Activated CD8-positive, alpha-beta memory T cell treated with anti-CD3 and anti-CD28 coated beads for 48 hours (primary cell): ENCODE results near the gene MED25.
A peak's percentile ranks its signal among the peaks of the same experiment; 100 is the strongest.

Experiments
- DNase-seq, 3 experiments: peaks; one replicate each; pipeline ENCODE4 v3.0.0-alpha.2; 2020; ENCODE audit warnings: low read depth in 2 of 3, low spot score in 2 of 3

Gene MED25

DNA sequence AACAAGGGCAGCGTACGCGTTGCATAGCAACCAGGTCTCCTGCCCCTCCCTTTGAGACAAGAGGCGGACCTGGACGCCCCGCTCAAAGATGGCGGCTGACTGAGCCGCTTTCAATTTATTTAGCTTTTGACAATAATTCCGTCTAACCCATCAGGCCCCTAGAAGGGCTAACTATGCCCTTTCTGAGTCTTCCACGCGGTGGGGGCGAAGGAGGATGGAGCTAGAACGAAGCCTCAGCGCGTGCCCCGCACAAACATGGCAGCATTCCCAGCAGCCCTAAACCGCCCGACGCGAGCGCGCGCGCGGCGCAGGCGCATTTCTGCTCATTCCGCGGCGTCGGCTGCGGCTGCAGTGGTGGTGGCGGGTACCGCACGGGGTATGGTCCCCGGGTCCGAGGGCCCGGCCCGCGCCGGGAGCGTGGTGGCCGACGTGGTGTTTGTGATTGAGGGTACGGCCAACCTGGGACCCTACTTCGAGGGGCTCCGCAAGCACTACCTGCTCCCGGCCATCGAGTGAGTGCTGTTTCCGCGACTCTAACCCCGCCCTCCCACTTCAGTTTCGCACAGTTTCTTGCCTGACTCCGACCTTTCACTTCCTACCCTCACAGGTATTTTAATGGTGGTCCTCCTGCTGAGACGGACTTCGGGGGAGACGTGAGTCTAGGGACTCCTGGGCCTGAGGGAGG, at the start of gene MED25:
Gene MED25 (plus strand): TSS at position 326 of the 685 bp plus-strand sequence. CDS start 53 bp downstream, at position 379.
- peak; percentile 77 to 87 (median 80) for DNase-seq

DNA sequence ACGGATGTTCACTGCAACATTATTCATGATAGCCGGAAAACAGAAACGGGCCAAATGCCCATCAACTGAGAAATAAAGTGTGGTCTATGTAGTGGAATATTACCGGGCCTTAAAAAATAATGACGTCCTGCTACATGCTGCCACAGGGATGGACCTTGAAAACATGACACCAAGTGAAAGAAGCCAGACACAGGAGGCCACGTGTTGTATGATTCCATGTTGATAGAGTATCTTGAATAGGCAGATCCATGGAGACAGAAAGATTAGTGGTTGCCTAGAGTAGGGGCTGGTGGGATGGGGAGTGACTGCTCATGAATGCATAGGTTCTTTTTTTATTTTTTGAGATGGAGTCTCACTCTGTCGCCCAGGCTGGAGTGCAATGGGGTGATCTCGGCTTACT, 47.6 kb upstream of the MED25 start:
- DNase-seq, result no peak

DNA sequence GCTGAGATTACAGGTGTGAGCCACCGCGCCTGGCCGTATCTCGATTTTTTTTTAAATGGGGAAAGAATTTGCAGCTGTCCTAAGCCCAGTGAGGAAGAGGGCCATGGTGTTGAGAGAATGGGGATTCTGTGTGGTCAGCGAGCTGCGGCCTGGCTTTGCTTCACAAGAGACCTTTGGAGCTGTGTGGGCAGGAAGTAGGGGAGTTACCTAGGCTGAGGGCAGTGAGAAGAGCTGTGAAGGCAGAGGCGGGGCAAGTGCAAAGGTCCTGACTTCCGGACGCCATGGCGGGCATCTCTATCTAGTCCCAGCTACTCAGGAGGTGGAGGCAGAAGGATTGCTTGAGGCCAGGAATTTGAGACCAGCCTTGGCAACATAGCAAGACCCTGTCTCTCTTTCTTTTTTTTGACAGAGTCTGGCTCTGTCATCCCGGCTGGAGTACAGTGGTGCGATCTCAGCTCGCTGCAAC, 46.4 kb upstream of the MED25 start:
- no peak for DNase-seq

DNA sequence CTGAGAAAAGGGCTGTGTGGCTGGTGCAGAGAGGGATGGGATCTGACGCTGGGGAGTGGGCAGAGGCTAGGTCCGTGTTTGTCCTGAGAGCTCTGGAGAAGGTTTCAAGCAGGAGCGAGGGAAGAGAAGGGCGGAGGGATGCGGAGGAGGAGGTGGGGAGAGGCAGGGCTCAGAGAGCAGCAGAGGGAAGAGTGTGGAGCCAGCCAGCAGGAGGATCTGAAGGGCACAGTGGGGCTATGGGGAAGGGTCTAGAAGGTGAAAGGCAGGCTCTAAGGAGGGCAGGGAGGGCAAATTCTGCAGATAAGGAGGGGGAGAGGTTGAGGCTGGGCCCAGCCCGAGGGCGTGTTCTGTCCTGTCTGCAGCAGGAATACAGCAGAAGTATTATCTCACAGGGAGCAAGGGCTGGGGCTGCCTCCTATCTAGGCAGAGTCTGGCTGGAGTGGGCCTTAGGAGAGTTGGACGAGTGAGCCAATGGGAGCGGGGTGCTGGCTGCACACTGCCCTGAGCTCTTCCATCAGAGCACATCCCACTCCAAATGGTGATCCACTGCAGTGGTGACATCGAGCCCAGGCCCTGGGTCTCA, 45.1 kb upstream of the MED25 start:
- no peak for DNase-seq

DNA sequence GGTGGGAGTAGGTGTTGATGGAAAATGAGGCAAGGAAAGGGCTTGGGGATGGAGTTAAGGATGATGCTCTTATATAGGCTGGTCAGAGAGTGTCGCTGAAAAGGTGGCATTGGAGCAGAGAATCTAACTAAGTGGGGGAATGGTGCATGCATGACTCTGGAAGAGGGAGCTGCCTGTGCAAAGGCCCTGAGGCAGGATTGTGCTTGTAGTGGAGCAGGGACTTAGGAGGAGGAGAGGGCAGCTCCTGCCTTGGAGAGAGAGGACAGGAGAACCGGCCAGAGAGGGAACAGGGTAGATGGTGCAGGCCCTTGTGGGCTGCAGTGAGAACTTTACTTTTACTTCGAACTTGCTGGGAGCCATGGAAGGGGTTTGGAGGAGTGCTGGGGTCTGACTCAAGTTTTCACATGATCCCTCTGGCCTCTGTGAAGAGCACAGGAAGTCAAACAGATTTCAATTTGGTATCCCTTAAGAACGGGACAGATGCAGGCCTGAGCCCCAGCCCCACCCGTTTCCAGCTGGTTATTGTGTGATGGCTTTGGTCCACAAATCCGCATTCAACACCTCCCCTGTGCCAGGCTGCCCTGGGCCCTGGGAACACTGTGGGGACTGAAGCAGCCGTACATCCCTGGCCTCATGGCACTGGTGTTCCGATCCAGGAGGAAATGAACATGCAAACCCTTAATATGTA, 44.3 kb upstream of the MED25 start:
- no peak for DNase-seq

DNA sequence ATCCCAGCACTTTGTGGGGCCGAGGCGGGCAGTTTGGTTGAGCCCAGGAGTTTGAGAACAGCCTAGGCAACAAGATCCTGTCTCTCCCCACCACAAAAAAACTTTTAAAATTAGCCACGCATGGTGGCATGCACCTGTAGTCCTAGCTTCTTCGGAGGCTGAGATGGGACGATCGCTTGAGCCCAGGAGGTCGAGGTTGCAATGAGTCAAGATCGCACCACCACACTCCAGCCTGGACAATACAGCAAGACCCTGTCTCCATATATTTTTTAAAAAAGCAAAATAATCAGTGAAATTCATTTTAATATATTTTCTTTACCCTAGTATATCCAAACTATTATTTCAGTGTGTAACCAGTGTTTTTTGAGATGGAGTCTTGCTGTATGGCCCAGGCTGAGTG, 43.1 kb upstream of the MED25 start:
- DNase-seq, result no peak

DNA sequence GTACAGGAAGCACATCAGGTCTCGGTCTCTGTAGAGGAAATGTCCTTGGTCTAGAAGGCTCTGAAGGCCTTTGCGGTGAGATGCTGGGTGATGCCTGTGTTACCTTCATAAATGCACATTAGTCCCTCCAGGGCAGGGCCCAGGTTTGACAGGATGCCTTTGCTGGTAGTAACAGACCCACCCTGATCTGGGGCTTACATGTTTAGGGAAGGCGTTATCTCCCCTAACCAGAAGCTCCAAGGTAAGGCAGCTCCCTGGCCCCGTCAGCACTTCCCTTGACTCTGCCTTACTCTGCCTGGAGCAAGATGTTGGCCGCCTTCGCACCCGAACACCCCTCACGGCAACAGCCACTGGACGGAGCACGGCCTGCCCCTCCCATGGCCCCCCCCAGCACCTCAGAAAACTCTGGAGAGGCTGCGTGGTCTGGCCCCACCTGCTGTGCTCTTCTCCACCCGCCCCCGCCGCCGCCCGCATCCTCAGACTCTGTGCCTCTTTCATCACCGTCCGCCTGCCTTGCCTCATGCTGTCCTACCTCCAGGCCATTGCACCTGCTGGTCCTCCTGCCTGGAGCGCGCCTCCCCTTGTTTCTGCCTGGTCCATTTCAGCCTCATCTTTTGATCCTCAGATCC, 42.2 kb upstream of the MED25 start:
- no peak for DNase-seq

DNA sequence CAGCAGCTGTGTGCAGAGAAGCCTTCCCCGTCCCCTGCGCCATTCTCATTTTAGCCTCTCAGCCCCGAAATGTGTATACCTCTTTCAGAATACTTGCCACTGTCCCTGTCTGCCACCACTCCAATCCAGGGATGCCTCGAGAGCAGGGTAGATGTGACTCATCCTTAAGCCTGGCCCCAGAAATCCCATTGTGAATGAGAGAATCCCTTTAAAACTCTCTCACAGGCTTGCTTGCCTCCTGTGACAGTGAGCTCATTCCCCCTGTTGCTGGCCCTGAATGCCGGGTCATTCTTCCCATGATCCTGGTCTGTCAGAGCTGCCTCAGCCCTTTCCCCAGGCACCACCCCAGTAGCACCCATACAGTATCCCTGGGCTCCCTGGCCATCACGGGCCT, 41.7 kb upstream of the MED25 start:
- DNase-seq, result no peak

DNA sequence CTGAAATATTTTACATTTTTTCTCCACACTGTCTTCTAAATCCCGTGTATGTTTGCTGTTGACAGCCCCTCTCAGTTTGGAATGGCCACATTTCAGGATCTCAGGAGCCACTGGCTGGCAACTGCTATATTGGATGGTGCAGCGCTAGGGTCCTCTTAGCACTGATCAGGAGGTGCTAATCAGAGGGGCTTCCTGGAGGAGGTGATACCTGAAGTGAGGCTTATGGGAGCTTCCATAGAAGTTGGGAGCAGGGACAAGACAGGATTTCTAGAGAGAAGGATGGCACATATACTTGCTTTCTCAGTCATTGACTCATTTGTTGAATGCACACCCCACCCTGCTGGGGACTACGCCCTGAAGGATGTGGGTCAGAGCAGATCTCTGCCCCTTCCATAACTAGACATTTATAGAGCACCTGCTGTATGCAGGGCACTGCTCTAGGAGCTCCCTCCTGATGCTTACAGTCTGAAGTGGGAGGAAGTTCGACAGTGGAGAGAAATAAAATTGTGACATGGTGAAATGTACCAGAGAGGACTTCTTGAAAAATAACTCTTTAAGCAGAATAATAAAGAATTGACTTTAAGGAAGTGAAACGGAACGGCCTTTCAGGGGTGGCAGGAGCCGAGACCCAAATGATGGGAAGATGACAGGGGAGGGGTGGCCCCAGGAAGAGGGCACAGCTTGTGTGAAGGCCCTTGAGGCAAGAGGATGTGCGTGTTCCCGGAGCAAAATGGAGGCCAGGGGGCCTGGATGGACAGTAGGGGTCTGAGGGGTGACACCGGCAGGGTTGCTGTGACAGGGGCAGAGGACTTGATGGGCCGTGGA, 38.1 kb upstream of the MED25 start:
- no peak for DNase-seq

DNA sequence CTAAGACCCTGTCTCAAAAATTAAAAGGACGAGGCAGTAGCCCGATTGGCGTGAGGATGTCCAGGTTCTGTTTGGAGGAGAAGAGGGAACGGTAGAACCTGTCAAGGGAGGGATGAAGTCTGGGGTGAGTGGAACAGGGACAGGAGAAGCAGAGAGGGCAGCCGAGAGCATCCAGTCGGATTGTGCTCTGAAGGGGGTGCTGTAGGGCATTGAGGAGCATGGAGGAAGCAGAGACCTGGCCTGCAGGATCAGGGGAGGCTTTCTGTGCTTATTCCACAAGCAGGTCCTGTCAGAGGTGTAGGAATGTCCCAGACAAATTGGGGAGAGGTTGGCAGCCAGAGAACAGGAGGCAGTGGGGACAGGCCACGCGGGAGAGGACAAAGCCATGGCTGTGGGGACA, 37.2 kb upstream of the MED25 start:
- no peak for DNase-seq

DNA sequence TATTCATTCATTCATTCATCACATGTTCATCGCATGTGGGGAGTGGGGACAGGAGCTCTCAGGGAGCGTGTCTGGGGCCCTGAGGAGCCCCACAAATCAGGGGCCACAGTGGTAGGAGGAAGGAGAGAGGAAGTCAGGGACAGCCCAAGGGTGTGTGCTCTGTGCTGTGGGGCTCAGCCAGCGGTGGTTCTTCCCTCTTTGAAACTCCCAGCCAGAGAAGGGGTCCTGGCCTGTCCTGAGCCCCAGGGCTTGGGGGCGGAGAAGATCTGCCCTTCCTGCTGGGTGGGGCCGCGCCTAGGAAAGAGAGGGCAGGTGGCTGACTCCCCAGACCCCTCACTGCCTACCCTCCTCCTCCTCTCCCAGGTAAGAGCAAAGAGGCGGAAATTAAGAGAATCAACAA, 36.7 kb upstream of the MED25 start:
- DNase-seq, result no peak

DNA sequence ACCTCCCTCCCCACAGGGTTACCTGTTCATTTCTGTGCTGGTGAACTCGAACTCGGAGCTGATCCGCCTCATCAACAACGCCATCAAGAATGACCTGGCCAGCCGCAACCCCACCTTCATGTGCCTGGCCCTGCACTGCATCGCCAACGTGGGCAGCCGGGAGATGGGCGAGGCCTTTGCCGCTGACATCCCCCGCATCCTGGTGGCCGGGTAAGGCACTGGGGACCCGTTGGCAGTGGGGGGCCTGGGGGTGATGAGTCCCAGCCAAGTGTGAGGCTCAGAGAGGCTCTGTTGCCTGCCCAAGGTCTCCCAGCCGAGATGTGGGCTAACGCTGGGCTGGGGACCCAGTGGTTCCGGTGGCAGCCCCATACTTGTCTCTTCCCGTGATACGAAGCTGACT, 35.6 kb upstream of the MED25 start:
- no peak for DNase-seq

DNA sequence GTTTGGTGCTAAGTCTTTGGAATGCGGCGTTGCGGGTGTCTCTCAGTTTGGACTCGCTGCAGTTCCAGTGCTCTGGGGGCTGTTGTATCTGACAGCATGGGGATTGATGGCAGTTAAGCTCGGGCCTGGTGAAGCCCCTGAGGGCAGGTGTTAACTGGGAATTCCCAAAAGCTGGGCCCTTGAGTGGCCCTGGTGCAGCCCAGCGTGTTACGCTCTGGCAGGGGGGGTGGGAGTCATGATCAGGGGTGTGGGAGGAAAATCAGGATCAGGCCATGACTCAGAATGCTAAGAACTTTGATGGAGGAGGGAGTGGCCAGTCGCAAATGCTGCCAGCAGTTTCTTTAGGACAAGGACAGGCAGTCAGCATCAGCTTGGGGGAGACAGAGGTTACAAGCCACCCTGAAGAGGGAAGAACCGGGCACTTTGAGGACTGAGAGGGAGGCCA, 31.7 kb upstream of the MED25 start:
- DNase-seq, result no peak

DNA sequence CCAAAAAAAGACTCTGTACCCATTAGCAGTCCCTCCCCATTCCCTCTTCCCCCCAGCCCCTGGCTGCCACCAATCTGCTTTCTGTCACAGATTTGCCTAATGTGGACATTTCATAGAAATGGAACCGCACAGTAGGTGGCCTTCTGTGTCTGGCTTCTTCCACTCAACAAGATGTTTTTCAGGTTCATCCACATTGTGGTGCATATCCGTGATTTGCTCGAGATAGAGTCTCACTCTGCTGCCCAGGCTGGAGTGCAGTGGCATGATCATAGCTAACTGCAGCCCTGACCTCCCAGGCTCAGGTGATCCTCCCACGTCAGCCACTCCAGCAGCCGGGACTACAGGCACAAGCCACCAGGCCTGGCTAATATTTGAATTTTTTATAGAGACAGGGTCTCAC, 30.3 kb upstream of the MED25 start:
- no peak for DNase-seq

DNA sequence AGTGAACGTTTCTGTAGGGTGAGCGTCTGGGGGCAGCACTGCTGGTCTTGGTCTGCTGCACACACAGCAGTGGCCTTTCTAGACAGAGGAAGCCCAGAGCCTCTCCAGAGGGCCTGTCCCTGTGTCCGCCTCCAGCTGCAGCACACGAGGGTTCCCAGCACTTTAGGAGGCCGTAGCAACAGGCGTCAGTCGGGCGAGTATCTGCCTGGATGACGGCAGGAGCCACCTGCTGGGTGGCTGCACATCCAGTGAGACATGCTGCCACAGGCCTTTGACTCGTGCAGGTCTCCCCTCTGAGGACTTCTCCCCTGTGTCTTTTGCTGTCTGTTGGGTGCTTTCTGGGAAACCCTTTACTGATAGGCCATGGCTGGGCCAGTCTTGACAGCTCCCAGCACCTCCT, 29.2 kb upstream of the MED25 start:
- no peak for DNase-seq

DNA sequence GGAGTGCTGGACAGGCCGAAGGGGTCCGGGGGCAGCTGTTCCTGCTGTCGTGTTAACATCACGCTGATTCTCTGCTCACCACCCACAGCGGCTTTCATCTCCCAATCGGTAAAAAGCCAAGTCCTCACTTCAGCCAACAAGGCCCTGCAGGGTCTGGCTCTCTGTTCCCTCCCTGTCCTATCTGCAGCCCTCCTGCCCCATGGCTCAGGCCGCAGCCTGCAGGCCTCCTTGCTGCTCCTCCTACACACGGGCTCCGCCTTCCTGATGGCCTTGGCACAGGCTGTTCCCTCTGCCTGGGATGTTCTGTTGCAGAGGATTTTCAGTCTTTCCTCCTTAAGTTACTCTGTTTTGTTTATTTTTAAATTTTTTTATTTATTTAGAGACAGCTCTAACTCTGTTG, 27.2 kb upstream of the MED25 start:
- no peak for DNase-seq

DNA sequence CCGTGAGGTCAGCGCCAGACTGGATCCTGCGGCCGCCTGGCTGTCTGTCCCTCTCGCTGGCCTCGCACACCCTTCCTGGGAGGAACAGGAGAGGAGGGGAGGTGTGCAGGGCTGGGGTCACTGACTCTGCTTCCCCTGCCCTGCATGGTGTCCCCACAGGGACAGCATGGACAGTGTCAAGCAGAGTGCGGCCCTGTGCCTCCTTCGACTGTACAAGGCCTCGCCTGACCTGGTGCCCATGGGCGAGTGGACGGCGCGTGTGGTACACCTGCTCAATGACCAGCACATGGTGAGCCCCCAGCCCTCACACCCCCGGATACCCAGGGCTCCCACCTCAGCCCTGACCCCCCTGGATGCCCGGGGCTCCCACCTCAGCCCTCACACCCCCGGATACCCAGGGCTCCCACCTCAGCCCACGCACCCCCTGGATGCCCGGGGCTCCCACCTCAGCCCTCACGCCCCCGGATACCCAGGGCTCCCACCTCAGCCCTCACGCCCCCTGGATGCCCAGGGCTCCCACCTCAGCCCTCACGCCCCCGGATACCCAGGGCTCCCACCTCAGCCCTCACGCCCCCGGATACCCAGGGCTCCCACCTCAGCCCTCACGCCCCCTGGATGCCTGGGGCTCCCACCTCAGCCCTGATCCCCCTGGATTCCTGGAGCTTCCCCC, 26.2 kb upstream of the MED25 start:
- no peak for DNase-seq

DNA sequence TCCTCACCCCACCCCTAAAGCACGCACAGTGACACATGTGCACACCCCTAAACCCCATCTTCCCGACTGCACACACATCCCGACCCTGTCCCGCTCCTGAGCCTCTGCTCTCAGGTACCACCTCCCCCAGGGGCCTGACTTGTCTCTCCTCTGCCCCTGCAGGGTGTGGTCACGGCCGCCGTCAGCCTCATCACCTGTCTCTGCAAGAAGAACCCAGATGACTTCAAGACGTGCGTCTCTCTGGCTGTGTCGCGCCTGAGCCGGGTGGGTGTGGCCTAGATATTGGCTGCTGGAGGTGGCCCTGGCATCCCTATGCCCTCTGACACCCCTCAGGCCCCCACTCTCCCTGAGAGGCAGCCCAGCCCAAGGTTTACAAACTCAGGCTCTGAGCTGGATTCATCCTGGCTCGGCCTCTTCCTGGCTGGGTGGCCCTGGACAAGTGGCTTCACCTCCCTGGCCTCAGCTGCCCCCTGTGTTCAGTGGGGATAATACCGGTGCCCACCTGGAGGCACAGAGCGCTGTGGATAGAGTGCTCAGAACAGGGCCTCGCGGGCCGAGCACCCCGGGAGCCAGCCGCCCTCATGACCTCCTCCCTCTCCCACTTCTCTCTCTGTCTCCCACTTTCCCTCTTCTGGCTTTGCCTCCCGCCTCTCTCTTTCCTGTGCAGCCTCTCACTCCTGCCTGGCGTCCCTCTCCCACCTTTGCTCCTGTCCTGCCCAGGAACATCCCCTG, 25.1 kb upstream of the MED25 start:
- DNase-seq, result no peak

DNA sequence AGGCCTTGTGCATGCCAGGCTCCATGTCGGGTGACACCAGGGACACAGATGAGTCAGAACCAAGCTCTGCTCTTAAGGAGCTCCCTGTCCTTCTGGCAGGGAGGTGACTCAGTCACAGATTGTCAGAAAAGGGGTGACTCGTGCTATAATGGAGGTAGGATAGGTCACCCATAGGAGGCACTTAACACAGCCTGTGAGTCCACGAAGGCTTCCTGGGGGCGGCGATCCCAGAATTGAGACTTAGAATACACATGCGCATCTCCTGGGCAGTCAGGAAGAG, 24.6 kb upstream of the MED25 start:
- no peak for DNase-seq

DNA sequence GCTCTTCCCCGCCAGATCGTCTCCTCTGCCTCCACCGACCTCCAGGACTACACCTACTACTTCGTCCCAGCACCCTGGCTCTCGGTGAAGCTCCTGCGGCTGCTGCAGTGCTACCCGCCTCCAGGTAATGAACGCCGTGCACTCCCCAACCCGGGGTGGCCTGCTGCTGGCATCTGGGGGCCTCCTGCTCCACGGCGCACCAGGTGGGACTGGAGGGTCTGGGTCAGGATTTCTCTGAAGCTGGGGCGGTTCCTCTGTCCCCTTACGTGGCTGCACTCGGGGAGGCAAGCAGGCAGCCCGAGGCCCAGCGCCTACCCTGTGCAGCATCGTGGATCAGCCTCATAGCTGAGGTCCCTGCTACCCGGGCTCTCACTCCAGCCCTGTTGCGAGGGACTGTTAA, 22.5 kb upstream of the MED25 start:
- DNase-seq, result no peak
